Natural killer cell (primary cell): Measurements from ENCODE around the gene ACSS2. TPM values are rescaled to one million over a fixed set of nuclear protein-coding genes. Genes with fewer than 3 reads are reported as not detected.
"Not testable (repeated sequence)": the region's sequence is repeated elsewhere in the genome, so short reads cannot be mapped to it uniquely, and the experiment has no call there.

Experiments used
- ATAC-seq, 3 donors: fragments of 150-1000 bp in 2 of 3; fragments of 200-7000 bp in 1 of 3; cut with Tn5 transposase; 1 replicate in 1 of 3; 2 replicates in 2 of 3; pipeline ENCODE4 v1.10.0; 2021; ENCODE audit warnings: mild to moderate bottlenecking in 2 of 3, moderate library complexity in 2 of 3
- DNase-seq, 2 donors: peaks; one replicate each; pipeline versions ENCODE4 v3.0.0 to v3.0.0-alpha.2; 2013 to 2021; ENCODE audit warnings: mixed read lengths in 1 of 2
- H3K27ac ChIP-seq: one replicate; pipeline ENCODE4 v1.5.1; 2013; ENCODE audit warnings: mild to moderate bottlenecking, low read length
- H3K27me3 ChIP-seq: one replicate; pipeline ENCODE4 v1.6.1; 2013; ENCODE audit warnings: low read length; ENCODE audit not compliant: control insufficient read depth, insufficient read depth
- H3K36me3 ChIP-seq: one replicate; pipeline ENCODE4 v1.6.1; 2013; ENCODE audit warnings: low read length; ENCODE audit not compliant: control insufficient read depth, insufficient read depth
- H3K4me1 ChIP-seq: one replicate; pipeline ENCODE4 v1.6.1; 2013; ENCODE audit warnings: low read length; ENCODE audit not compliant: control insufficient read depth, insufficient read depth
- H3K4me3 ChIP-seq: one replicate; pipeline ENCODE4 v1.5.1; 2013; ENCODE audit warnings: low read length
- H3K9me3 ChIP-seq: one replicate; pipeline ENCODE4 v1.6.1; 2013; ENCODE audit warnings: low read length; ENCODE audit not compliant: control insufficient read depth, insufficient read depth
- H3K27ac Mint-ChIP-seq, 2 donors: one replicate each; pipeline ENCODE4 v1.8.0; 2022; ENCODE audit warnings: mild to moderate bottlenecking in 2 of 2, mixed read lengths in 2 of 2, moderate library complexity in 1 of 2
- H3K27me3 Mint-ChIP-seq, 2 donors: one replicate each; pipeline ENCODE4 v1.8.0; 2022; ENCODE audit warnings: low read depth in 2 of 2, mixed read lengths in 2 of 2
- H3K36me3 Mint-ChIP-seq: one replicate; pipeline ENCODE4 v1.8.0; 2022; ENCODE audit warnings: mixed read lengths
- H3K4me1 Mint-ChIP-seq, 2 donors: one replicate each; pipeline ENCODE4 v1.8.0; 2022; ENCODE audit warnings: mixed read lengths in 2 of 2
- H3K4me3 Mint-ChIP-seq: one replicate; pipeline ENCODE4 v1.8.0; 2022; ENCODE audit warnings: mild to moderate bottlenecking, moderate library complexity, mixed read lengths
- H3K9me3 Mint-ChIP-seq, 2 donors: one replicate each; pipeline ENCODE4 v1.8.0; 2022; ENCODE audit warnings: mixed read lengths in 2 of 2
- WGBS: methylation state at CpG from one replicate; pipeline ENCODE4 v1.1.7; 2013; ENCODE audit warnings: missing lambda C conversion rate; ENCODE audit not compliant: insufficient coverage; 5-methylcytosine and 5-hydroxymethylcytosine counted together
- intact Hi-C: fragments of 100-400 bp; cut with micrococcal nuclease; formaldehyde crosslinking; loops from one replicate; pipeline ENCODE4 v1.14.2; 2022
- total RNA-seq, 4 donors: library from RNA; stranded (reverse); fragments of 120-200 nt in 1 of 4; gene quantifications; one replicate each; pipeline versions ENCODE4 v1.2.3 to v1.2.4, GENCODE V29; 2013 to 2022
- TF ChIP-seq, protein P1 (sequence below): fragments of 200-600 bp; IDR thresholded peaks from one replicate; pipeline ENCODE4 v1.8.0; 2022; ENCODE audit warnings: antibody characterized with exemption

The ACSS2 gene
- total RNA-seq, 3 donors from 2014 or later (not counting 1 experiment from before 2014, with no cell fraction given), result 2.4 to 11.4 (median 7.5) TPM

DNA sequence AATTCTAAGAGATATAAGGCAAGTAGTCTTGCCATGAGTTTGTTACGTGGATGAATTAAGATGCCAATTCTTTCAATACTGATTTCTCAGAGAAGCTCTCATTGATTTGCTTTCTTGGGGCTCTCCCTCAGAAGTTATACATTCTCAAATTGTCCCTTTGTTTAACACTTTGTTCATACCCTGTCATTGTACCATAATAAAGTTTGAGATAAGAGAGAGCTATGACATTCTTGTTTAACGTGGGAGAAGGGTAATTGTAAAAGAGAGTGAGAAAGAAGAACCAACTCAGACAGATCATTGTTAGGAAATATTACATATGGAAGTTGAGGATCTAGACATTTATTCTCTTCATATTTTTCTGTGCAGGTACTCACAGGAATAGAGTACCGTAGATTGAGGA, 19.1 kb downstream of the ACSS2 start:
- TF ChIP-seq, protein P1, sequence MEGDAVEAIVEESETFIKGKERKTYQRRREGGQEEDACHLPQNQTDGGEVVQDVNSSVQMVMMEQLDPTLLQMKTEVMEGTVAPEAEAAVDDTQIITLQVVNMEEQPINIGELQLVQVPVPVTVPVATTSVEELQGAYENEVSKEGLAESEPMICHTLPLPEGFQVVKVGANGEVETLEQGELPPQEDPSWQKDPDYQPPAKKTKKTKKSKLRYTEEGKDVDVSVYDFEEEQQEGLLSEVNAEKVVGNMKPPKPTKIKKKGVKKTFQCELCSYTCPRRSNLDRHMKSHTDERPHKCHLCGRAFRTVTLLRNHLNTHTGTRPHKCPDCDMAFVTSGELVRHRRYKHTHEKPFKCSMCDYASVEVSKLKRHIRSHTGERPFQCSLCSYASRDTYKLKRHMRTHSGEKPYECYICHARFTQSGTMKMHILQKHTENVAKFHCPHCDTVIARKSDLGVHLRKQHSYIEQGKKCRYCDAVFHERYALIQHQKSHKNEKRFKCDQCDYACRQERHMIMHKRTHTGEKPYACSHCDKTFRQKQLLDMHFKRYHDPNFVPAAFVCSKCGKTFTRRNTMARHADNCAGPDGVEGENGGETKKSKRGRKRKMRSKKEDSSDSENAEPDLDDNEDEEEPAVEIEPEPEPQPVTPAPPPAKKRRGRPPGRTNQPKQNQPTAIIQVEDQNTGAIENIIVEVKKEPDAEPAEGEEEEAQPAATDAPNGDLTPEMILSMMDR, result no peak
- H3K4me1 Mint-ChIP-seq, result no peaks in the 10 kb centered on the region
- Histone ChIP-seq H3K4me1 (peaks cover 2% of the 10 kb centered on the region), H3K27ac (no peak overlapping the region), H3K27me3 (peaks cover 2% of the 10 kb centered on the region), H3K36me3 (no peaks in the 10 kb centered on the region), H3K4me3 (no peak overlapping the region), H3K9me3 (no peaks in the 10 kb centered on the region)
- DNase-seq, result no peak
- H3K36me3 Mint-ChIP-seq, result no peaks in the 10 kb centered on the region
- intact Hi-C loops, result no loop called here
- H3K9me3 Mint-ChIP-seq, result no peaks in the 10 kb centered on the region
- no peak overlapping the region for H3K27ac Mint-ChIP-seq
- H3K27me3 Mint-ChIP-seq, result no peaks in the 10 kb centered on the region
- WGBS, result 92% methylated on average over 2 of the region's 3 CpGs
- no peak for ATAC-seq
- H3K4me3 Mint-ChIP-seq, result no peak overlapping the region

DNA sequence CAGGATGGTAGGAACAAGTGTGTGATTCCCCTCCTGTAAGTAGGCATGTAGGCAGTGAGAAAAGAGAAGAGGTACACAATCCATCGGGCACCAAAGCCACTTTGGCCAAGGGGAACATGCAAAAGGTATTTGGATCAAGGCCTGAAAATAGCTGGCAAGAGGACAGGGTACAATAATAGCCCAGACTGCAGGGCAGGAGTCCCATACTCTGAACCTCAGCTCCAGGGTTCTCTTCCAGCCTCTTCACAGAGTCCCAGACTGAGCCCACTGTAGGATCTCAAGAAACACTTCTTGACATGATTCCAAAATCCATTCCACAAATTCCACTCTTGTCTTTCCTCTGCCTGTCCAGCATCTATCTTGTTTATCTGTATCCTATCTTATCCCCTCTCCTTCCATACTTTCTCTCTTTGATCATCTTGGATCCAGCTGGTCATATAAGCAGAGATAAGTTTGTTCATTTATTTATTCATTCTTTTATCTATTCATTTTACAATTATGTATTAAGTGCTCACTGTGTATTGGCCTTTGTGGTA, 19.7 kb downstream of the ACSS2 start:
- Histone ChIP-seq H3K36me3 (no peaks in the 10 kb centered on the region), H3K4me3 (no peak overlapping the region), H3K27ac (no peak overlapping the region), H3K4me1 (peaks cover 2% of the 10 kb centered on the region), H3K27me3 (peaks cover 2% of the 10 kb centered on the region), H3K9me3 (no peaks in the 10 kb centered on the region)
- Mint-ChIP-seq H3K27ac (no peak overlapping the region), H3K4me3 (no peak overlapping the region), H3K4me1 (no peaks in the 10 kb centered on the region), H3K36me3 (no peaks in the 10 kb centered on the region), H3K9me3 (no peaks in the 10 kb centered on the region), H3K27me3 (no peaks in the 10 kb centered on the region)
- ATAC-seq, result no peak
- DNase-seq, result no peak
- intact Hi-C loops, result no loop called here
- WGBS, result 78% methylated on average over 1 of the region's 1 CpG
- TF ChIP-seq, protein P1, result no peak

DNA sequence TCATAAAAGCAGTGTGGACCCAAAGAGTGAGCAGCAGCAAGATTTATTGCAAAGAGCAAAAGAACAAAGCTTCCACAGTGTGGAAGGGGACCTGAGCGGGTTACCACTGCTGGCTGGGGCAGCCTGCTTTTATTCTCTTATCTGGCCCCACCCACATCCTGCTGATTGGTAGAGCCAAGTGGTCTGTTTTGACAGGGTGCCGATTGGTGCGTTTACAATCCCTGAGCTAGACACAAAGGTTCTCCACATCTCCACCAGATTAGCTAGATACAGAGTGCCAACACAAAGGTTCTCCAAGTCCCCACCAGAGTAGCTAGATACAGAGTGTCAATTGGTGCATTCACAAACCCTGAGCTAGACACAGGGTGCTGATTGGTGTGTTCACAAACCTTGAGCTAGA, 21.7 kb downstream of the ACSS2 start:
- ATAC-seq, H3K4me3 Mint-ChIP-seq, H3K4me1 Mint-ChIP-seq, H3K4me1 ChIP-seq, DNase-seq, H3K27ac Mint-ChIP-seq, H3K9me3 ChIP-seq, H3K36me3 Mint-ChIP-seq, H3K4me3 ChIP-seq, H3K27me3 Mint-ChIP-seq, intact Hi-C loops, H3K9me3 Mint-ChIP-seq, H3K36me3 ChIP-seq, H3K27ac ChIP-seq, H3K27me3 ChIP-seq: not testable (repeated sequence)
- 100% methylated on average over 2 of the region's 3 CpGs for WGBS

DNA sequence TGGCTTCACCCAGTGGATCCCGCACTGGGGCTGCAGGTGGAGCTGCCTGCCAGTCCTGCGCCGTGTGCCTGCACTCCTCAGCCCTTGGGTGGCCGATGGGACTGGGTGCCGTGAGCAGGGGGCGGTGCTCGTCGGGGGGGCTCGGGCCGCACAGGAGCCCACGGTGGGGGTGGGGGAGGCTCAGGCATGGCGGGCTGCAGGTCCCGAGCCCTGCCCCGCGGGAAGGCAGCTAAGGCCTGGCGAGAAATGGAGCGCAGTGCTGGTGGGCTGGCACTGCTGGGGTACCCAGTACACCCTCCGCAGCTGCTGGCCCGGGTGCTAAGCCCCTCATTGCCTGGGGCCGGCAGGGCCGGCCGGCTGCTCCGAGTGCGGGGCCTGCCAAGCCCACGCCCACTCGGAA, 22.3 kb downstream of the ACSS2 start:
- H3K27ac Mint-ChIP-seq, H3K9me3 ChIP-seq, H3K4me3 Mint-ChIP-seq, DNase-seq, ATAC-seq, intact Hi-C loops, H3K4me1 ChIP-seq, H3K4me1 Mint-ChIP-seq, H3K27ac ChIP-seq, H3K36me3 ChIP-seq, H3K4me3 ChIP-seq, H3K27me3 ChIP-seq, H3K27me3 Mint-ChIP-seq, H3K9me3 Mint-ChIP-seq, H3K36me3 Mint-ChIP-seq: not testable (repeated sequence)
- 91% methylated on average over 26 of the region's 26 CpGs for WGBS
